ENCODE data around the gene ABCB9.
"Not testable (repeated sequence)": the region's sequence is repeated elsewhere in the genome, so short reads cannot be mapped to it uniquely, and the experiment has no call there.

GRCh38 chr12:122892724-122893123 lies 73.5 kb downstream of the ABCB9 start:
- TF ChIP-seq CTCF (IDR thresholded peaks at IDR 0.05; ENCODE audit: control extremely low read depth in 1 of 3, insufficient read depth in 1 of 3, low read depth in 1 of 3, low read length in 3 of 3); MAX (IDR thresholded peaks at IDR 0.05); POLR2A (IDR thresholded peaks at IDR 0.05; ENCODE audit: control extremely low read depth in 1 of 2, low read depth in 2 of 2, low read length in 2 of 2); HDAC2 (IDR thresholded peaks at IDR 0.05; ENCODE audit: borderline replicate concordance in 1 of 2, low read depth in 2 of 2, low read length in 2 of 2); ZNF274 (IDR thresholded peaks at IDR 0.05; ENCODE audit: borderline replicate concordance, extremely low read depth, low read length); EP300 (IDR thresholded peaks at IDR 0.05; ENCODE audit: borderline replicate concordance in 1 of 2, low read depth in 2 of 2, low read length in 2 of 2); ASH2L (IDR thresholded peaks at IDR 0.05; ENCODE audit: low read length); EZH2 (IDR thresholded peaks at IDR 0.05; ENCODE audit: low read depth, low read length, severe bottlenecking); RBBP5 (IDR thresholded peaks at IDR 0.05; ENCODE audit: borderline replicate concordance, low read depth, low read length); RNF2 (IDR thresholded peaks at IDR 0.05; ENCODE audit: borderline replicate concordance, low read depth, low read length, missing control alignments, poor library complexity, severe bottlenecking); SP2 (IDR thresholded peaks at IDR 0.05; ENCODE audit: low read length); HDAC6 (IDR thresholded peaks at IDR 0.05; ENCODE audit: low read depth, low read length); SP1 (IDR thresholded peaks at IDR 0.05; ENCODE audit: low read depth, low read length): not testable (repeated sequence)

Data from H1 (cell line).